Caco-2 (cell line): Measurements from ENCODE around the gene ADGRL3. TPM values are rescaled to one million over a fixed set of nuclear protein-coding genes. Genes with fewer than 3 reads are reported as not detected.
"Not testable (repeated sequence)": the region's sequence is repeated elsewhere in the genome, so short reads cannot be mapped to it uniquely, and the experiment has no call there.

Experiments
- BruUV-seq: library from RNA; stranded (reverse); fragments of 400-500 nt; replicated peaks from 2 replicates; lab custom pipeline; 2021; lab: Mats Ljungman, UMichigan
- CTCF ChIA-PET: fragments of 300-600 bp; sonication (Branson Sonifier 250); formaldehyde crosslinking; loops from one replicate; lab custom pipeline; 2022; ENCODE audit warnings: antibody characterized with exemption; lab: Charles Lee
- POLR2A ChIA-PET: fragments of 300-600 bp; sonication (Branson Sonifier 250); formaldehyde crosslinking; loops from one replicate; lab custom pipeline; 2022; ENCODE audit warnings: antibody characterized with exemption; lab: Charles Lee
- DNase-seq, 2 experiments: peaks; one replicate each; pipeline versions ENCODE4 v3.0.0 to v3.0.0-alpha.2; 2020 to 2022
- H3K27me3 ChIP-seq: replicated peaks from 2 replicates; pipeline ENCODE4 v1.6.0; 2011; ENCODE audit warnings: low read length; ENCODE audit not compliant: control insufficient read depth, insufficient read depth
- H3K36me3 ChIP-seq: 2 replicates; pipeline ENCODE4 v1.5.1; 2011; ENCODE audit warnings: low read length; ENCODE audit not compliant: control insufficient read depth, insufficient read depth
- H3K4me1 ChIP-seq: fragments of 250-450 bp; sonication (Bioruptor Pico); 2 replicates; pipeline ENCODE4 v1.5.1; 2020; ENCODE audit warnings: mild to moderate bottlenecking
- H3K4me3 ChIP-seq: 2 replicates; pipeline ENCODE4 v1.5.1; 2011; ENCODE audit warnings: low read depth, mild to moderate bottlenecking, control low read depth, low read length
- H3K9me3 ChIP-seq: fragments of 250-450 bp; sonication (Bioruptor Pico); 2 replicates; pipeline ENCODE4 v1.5.1; 2020; ENCODE audit warnings: mild to moderate bottlenecking, moderate library complexity
- H3K27ac Mint-ChIP-seq: one replicate; pipeline ENCODE4 v1.8.0; 2022; ENCODE audit warnings: mixed read lengths; ENCODE audit not compliant: unreplicated experiment
- H3K27me3 Mint-ChIP-seq: one replicate; pipeline ENCODE4 v1.8.0; 2022; ENCODE audit warnings: mixed read lengths; ENCODE audit not compliant: insufficient read depth, unreplicated experiment
- H3K36me3 Mint-ChIP-seq: one replicate; pipeline ENCODE4 v1.8.0; 2022; ENCODE audit warnings: mild to moderate bottlenecking, mixed read lengths; ENCODE audit not compliant: insufficient read depth, unreplicated experiment
- H3K4me1 Mint-ChIP-seq: one replicate; pipeline ENCODE4 v1.8.0; 2022; ENCODE audit warnings: low read depth, mixed read lengths; ENCODE audit not compliant: unreplicated experiment
- H3K4me3 Mint-ChIP-seq: one replicate; pipeline ENCODE4 v1.8.0; 2022; ENCODE audit warnings: mild to moderate bottlenecking, moderate library complexity, mixed read lengths; ENCODE audit not compliant: unreplicated experiment
- H3K9me3 Mint-ChIP-seq: one replicate; pipeline ENCODE4 v1.8.0; 2022; ENCODE audit warnings: mixed read lengths; ENCODE audit not compliant: unreplicated experiment
- CTCF ChIP-seq, 2 experiments: fragments of 200-600 bp in 1 of 2; IDR thresholded peaks; 1 replicate in 1 of 2; 2 replicates in 1 of 2; pipeline versions ENCODE4 v1.5.1 to v1.8.0; 2011 to 2022; ENCODE audit warnings: antibody characterized with exemption in 1 of 2, control low read depth in 1 of 2, inconsistent platforms in 1 of 2, low read depth in 1 of 2, low read length in 1 of 2, mild to moderate bottlenecking in 1 of 2, moderate library complexity in 1 of 2; ENCODE audit not compliant: insufficient read depth in 1 of 2, severe bottlenecking in 1 of 2, unreplicated experiment in 1 of 2
- intact Hi-C: fragments of 100-400 bp; cut with micrococcal nuclease; formaldehyde crosslinking; loops from one replicate; pipeline ENCODE4 v1.10.0; 2022; ENCODE audit not compliant: unreplicated experiment
- total RNA-seq: library from RNA; stranded (reverse); gene quantifications from 2 replicates; pipeline ENCODE4 v1.2.3, GENCODE V29; 2022

ADGRL3 gene
- total RNA-seq, 1 experiment from 2014 or later = 1.5 TPM

GRCh38 chr4:61769444-61770167 lies 569.5 kb downstream of the ADGRL3 start:
- H3K27me3 ChIP-seq, H3K36me3 ChIP-seq, H3K4me1 ChIP-seq, H3K9me3 ChIP-seq, H3K4me3 Mint-ChIP-seq, intact Hi-C loops, DNase-seq, H3K36me3 Mint-ChIP-seq, BruUV-seq, H3K27me3 Mint-ChIP-seq, H3K27ac Mint-ChIP-seq, CTCF ChIA-PET, POLR2A ChIA-PET, H3K4me3 ChIP-seq, H3K9me3 Mint-ChIP-seq: not testable (repeated sequence)
- H3K4me1 Mint-ChIP-seq = peaks cover 13% of the 10 kb centered on the region

- H3K9me3 Mint-ChIP-seq = peaks cover 9% of the 10 kb centered on the region
- Histone ChIP-seq H3K27me3 (no peaks in the 10 kb centered on the region), H3K4me1 (peaks cover 7% of the 10 kb centered on the region; the same call in 1 of the 2 replicates), H3K9me3 (no peaks in the 10 kb centered on the region), H3K4me3 (no peak overlapping the region), H3K36me3 (no peaks in the 10 kb centered on the region)
- ChIA-PET POLR2A (no interaction called here), CTCF (no interaction called here)
- H3K27ac Mint-ChIP-seq = no peak overlapping the region
- H3K27me3 Mint-ChIP-seq = no peaks in the 10 kb centered on the region
- H3K4me1 Mint-ChIP-seq = peaks cover 13% of the 10 kb centered on the region
- TF ChIP-seq CTCF (IDR thresholded peaks at IDR 0.05; ENCODE audit: insufficient read depth in 1 of 2, low read depth in 1 of 2, low read length in 1 of 2, severe bottlenecking in 1 of 2, unreplicated experiment in 1 of 2) = no peak
- BruUV-seq = no TSS peak
- no peaks in the 10 kb centered on the region for H3K36me3 Mint-ChIP-seq
- H3K4me3 Mint-ChIP-seq = no peak overlapping the region
- no peak for DNase-seq
- intact Hi-C loops = no loop called here
Observed at GRCh38 chr4:61770456-61770855, 570.3 kb downstream of the ADGRL3 start.

GRCh38 chr4:61771056-61771455 lies 570.9 kb downstream of the ADGRL3 start:
- DNase-seq = no peak
- Mint-ChIP-seq H3K27ac (no peak overlapping the region), H3K27me3 (no peaks in the 10 kb centered on the region), H3K4me3 (no peak overlapping the region), H3K4me1 (peaks cover 8% of the 10 kb centered on the region), H3K36me3 (no peaks in the 10 kb centered on the region), H3K9me3 (peaks cover 4% of the 10 kb centered on the region)
- ChIA-PET POLR2A (no interaction called here), CTCF (no interaction called here)
- Histone ChIP-seq H3K4me1 (peaks cover 7% of the 10 kb centered on the region; the same call in 1 of the 2 replicates), H3K4me3 (no peak overlapping the region), H3K36me3 (no peaks in the 10 kb centered on the region), H3K9me3 (no peaks in the 10 kb centered on the region), H3K27me3 (no peaks in the 10 kb centered on the region)
- intact Hi-C loops = no loop called here
- no TSS peak for BruUV-seq
- TF ChIP-seq CTCF (IDR thresholded peaks at IDR 0.05; ENCODE audit: insufficient read depth in 1 of 2, low read depth in 1 of 2, low read length in 1 of 2, severe bottlenecking in 1 of 2, unreplicated experiment in 1 of 2) = no peak
